ENCODE measurements around the gene TMEM253. TPM values are rescaled to one million over a fixed set of nuclear protein-coding genes. Genes with fewer than 3 reads are reported as not detected.

TMEM253 gene
- total and polyA plus RNA-seq, 4 donors, result 0.14 to 0.25 (median 0.19) TPM; not detected in 1

DNA sequence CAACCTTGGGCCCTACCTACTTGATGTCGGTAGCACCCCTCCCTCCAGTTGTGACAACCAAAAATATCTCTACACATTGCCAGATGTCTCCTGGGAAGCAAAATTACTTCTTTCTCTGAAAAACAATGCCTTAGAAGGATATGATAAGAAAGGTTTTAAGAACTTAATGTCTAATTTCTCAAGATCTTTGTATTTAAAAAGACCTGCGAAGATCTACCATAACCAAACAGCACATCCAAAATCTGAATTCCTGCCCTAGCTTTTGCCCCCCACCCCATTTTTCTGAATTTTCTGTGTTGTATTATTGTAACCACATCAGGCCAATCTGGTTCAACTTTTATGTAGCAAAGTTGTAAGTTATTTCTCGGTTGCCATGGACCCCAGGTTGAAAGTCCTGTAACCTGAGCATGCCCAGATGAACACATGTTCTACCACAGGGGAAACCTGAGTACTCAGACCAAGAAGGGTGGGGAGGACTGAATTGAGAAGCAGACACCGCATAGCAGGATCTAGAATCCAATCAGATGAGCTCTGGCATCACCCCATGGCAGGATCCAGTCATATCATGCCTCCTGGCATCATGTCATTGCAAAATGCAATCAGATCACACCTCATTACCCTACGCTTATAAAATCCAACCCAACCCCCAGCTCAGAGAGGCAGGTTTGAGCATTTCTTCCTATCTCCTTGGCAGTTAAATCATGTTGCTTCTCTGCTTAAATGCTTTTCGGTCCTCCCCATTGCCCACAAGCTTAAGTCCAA is 8.7 kb downstream of the TMEM253 start:
- Histone ChIP-seq H3K4me1 (ENCODE audit: control insufficient read depth in 4 of 4, insufficient read depth in 4 of 4, low read length in 3 of 4) (peaks cover 8 to 30% (median 27%) of the 10 kb centered on the region in 4 donors), H3K27me3 (ENCODE audit: control insufficient read depth in 4 of 4, insufficient read depth in 4 of 4, low read length in 3 of 4) (no peaks in the 10 kb centered on the region), H3K4me3 (ENCODE audit: low read depth in 1 of 3, low read length in 3 of 3) (no peak overlapping the region), H3K27ac (ENCODE audit: low read depth in 1 of 2, low read length in 2 of 2) (no peak overlapping the region), H3K36me3 (ENCODE audit: control insufficient read depth in 4 of 4, insufficient read depth in 3 of 4, low read depth in 1 of 4, low read length in 3 of 4) (no peaks in the 10 kb centered on the region), H3K9ac (ENCODE audit: low read depth in 1 of 2, low read length in 2 of 2) (no peak overlapping the region), H3K9me3 (ENCODE audit: control insufficient read depth in 4 of 4, low read length in 3 of 4) (no peaks in the 10 kb centered on the region)
- DNase-seq (ENCODE audit: low spot score), result no peak
- 86% methylated on average over 6 of the region's 6 CpGs for WGBS
- TF ChIP-seq TAF1 (conservative IDR thresholded peaks at IDR 0.05), result no peak

- TF ChIP-seq GABPA (IDR thresholded peaks at IDR 0.05 in 1 of 2, conservative IDR thresholded peaks at IDR 0.05 in 1 of 2), result no peak
- no peak for TF ChIP-seq ZBTB33 (IDR thresholded peaks at IDR 0.05)
- TF ChIP-seq YY1 (IDR thresholded peaks at IDR 0.05), result no peak
- no peak for TF ChIP-seq CTCF (IDR thresholded peaks at IDR 0.05; ENCODE audit: low read depth, low read length, missing input control)
- no peak for TF ChIP-seq RAD21 (IDR thresholded peaks at IDR 0.05)
- no peak for TF ChIP-seq HNF4G (IDR thresholded peaks at IDR 0.05)
- no peak for TF ChIP-seq NR2F2 (IDR thresholded peaks at IDR 0.05)
- TF ChIP-seq EGR1 (IDR thresholded peaks at IDR 0.05; ENCODE audit: low read depth in 2 of 2), result no peak
- TF ChIP-seq FOXA1 (IDR thresholded peaks at IDR 0.05), result no peak
- TF ChIP-seq SP1 (IDR thresholded peaks at IDR 0.05), result no peak
- no peak for TF ChIP-seq REST (IDR thresholded peaks at IDR 0.05)
- TF ChIP-seq JUND (IDR thresholded peaks at IDR 0.05), result no peak
- TF ChIP-seq RXRA (IDR thresholded peaks at IDR 0.05), result no peak
- no peak for TF ChIP-seq FOXA2 (IDR thresholded peaks at IDR 0.05)
- TF ChIP-seq MAX (IDR thresholded peaks at IDR 0.05), result no peak
- H3K27me3 ChIP-seq (ENCODE audit: control insufficient read depth in 4 of 4, insufficient read depth in 4 of 4, low read length in 3 of 4), result no peaks in the 10 kb centered on the region
- H3K36me3 ChIP-seq (ENCODE audit: control insufficient read depth in 4 of 4, insufficient read depth in 3 of 4, low read depth in 1 of 4, low read length in 3 of 4), result no peaks in the 10 kb centered on the region
- H3K27ac ChIP-seq (ENCODE audit: low read depth in 1 of 2, low read length in 2 of 2), result no peak overlapping the region
- peaks cover under 1 to 3% (median 2%) of the 10 kb centered on the region in 4 donors for H3K4me1 ChIP-seq (ENCODE audit: control insufficient read depth in 4 of 4, insufficient read depth in 4 of 4, low read length in 3 of 4)
- H3K9ac ChIP-seq (ENCODE audit: low read depth in 1 of 2, low read length in 2 of 2), result no peak overlapping the region
- no peak for DNase-seq (ENCODE audit: low spot score)
- no peaks in the 10 kb centered on the region for H3K9me3 ChIP-seq (ENCODE audit: control insufficient read depth in 4 of 4, low read length in 3 of 4)
- 94% methylated on average over 4 of the region's 4 CpGs for WGBS
- H3K4me3 ChIP-seq (ENCODE audit: low read depth in 1 of 3, low read length in 3 of 3), result no peak overlapping the region
Measured at GRCh38 chr14:21112255-21112654, 11.4 kb downstream of the TMEM253 start.

Measured in liver (tissue), 9 donors.